ENCODE measurements around the gene LHX2. TPM values are rescaled to one million over a fixed set of nuclear protein-coding genes. Genes with fewer than 3 reads are reported as not detected.

The LHX2 gene
- total and polyA plus RNA-seq, 9 of the 15 experiments (the other 6 are each of a cell fraction or from before 2014, with no cell fraction given) = 0.07 TPM; not detected in 8

DNA sequence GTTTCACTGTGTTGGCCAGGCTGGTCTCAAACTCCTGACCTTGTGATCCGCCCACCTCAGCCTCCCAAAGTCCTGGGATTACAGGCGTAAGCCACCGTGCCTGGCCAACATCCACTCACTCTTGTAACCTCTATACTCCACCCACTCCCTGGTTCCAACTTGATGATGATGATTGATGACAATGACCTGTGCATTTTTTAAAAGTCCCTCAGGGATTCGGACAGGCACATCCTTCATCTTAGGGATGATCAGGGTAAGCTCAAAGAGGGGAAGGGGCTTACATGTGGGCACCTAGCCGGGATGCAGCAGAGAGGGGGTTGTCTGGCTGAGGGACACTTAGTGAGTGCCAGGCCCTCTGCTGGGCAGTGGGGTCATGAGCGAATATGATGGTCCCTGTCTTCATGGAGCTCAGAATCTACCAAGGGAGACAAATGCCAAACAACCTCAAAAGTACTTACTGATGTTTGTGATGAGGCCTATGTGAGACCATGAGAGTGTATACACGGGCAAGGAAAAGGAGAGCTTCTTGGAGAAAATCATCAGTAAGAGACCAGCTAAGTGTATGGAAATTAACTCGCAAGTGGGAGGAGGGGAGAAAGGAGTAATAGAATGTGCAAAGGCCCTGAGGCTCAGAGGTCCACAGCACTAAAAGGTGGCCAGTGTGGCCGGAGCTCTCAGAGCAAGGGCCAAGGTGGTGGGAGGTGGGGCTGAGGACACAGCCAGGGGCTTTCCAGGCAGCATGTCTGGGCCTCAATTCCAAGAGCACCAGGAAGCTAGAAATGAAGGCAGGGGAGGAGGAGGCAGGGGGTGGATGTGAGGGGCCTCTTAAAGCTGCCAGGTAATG, 27.4 kb downstream of the LHX2 start (continued):
- TF ChIP-seq GTF3C2 (IDR thresholded peaks at IDR 0.05; ENCODE audit: borderline replicate concordance, extremely low read depth, insufficient read length) (no peak), ZNF707 (CRISPR knock-in tag; conservative IDR thresholded peaks at IDR 0.05) (no peak), ZNF551 (CRISPR knock-in tag; IDR thresholded peaks at IDR 0.05) (no peak), CTCF (IDR thresholded peaks at IDR 0.05 in 2 of 3, conservative IDR thresholded peaks at IDR 0.05 in 1 of 3; ENCODE audit: insufficient read depth in 2 of 3, low read depth in 1 of 3, low read length in 3 of 3) (0 out of 6 replicates have a peak, but pooled peaks of 1 of the 3 experiments have one; percentile 2), NFE2 (IDR thresholded peaks at IDR 0.05; ENCODE audit: low read depth) (peak; percentile 49; the same call in 1 of the 2 replicates), ZNF766 (CRISPR knock-in tag; conservative IDR thresholded peaks at IDR 0.05) (no peak), POLR3G (IDR thresholded peaks at IDR 0.05; ENCODE audit: extremely low read depth, insufficient read length, insufficient replicate concordance) (no peak), ZNF609 (CRISPR knock-in tag; IDR thresholded peaks at IDR 0.05; ENCODE audit: borderline replicate concordance) (no peak), ZNF699 (CRISPR knock-in tag; IDR thresholded peaks at IDR 0.05; ENCODE audit: insufficient replicate concordance) (no peak), SRSF1 (IDR thresholded peaks at IDR 0.05; ENCODE audit: low read depth, low read length) (no peak)
- TF ChIP-seq, protein P1, sequence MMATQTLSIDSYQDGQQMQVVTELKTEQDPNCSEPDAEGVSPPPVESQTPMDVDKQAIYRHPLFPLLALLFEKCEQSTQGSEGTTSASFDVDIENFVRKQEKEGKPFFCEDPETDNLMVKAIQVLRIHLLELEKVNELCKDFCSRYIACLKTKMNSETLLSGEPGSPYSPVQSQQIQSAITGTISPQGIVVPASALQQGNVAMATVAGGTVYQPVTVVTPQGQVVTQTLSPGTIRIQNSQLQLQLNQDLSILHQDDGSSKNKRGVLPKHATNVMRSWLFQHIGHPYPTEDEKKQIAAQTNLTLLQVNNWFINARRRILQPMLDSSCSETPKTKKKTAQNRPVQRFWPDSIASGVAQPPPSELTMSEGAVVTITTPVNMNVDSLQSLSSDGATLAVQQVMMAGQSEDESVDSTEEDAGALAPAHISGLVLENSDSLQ (IDR thresholded peaks at IDR 0.05) = peak; percentile 48; the same call in 1 of the 2 replicates
- TF ChIP-seq, protein P2, sequence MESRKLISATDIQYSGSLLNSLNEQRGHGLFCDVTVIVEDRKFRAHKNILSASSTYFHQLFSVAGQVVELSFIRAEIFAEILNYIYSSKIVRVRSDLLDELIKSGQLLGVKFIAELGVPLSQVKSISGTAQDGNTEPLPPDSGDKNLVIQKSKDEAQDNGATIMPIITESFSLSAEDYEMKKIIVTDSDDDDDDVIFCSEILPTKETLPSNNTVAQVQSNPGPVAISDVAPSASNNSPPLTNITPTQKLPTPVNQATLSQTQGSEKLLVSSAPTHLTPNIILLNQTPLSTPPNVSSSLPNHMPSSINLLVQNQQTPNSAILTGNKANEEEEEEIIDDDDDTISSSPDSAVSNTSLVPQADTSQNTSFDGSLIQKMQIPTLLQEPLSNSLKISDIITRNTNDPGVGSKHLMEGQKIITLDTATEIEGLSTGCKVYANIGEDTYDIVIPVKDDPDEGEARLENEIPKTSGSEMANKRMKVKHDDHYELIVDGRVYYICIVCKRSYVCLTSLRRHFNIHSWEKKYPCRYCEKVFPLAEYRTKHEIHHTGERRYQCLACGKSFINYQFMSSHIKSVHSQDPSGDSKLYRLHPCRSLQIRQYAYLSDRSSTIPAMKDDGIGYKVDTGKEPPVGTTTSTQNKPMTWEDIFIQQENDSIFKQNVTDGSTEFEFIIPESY (CRISPR knock-in tag; IDR thresholded peaks at IDR 0.05) = no peak
